ENCODE results near the gene GPR45. TPM values are rescaled to one million over a fixed set of nuclear protein-coding genes. Genes with fewer than 3 reads are reported as not detected.

Gene GPR45
- total and polyA plus RNA-seq, 2 of the 13 experiments (the other 11 are each of a cell fraction or from before 2014, with no cell fraction given): not detected

GRCh38 chr2:105257981-105258380 lies 16.4 kb downstream of the GPR45 start (continued):
- no peak for TF ChIP-seq AHDC1 (CRISPR knock-in tag; IDR thresholded peaks at IDR 0.05; ENCODE audit: borderline replicate concordance)
- no peak for TF ChIP-seq ZNF530 (CRISPR knock-in tag; IDR thresholded peaks at IDR 0.05; ENCODE audit: low read depth)
- no peak for TF ChIP-seq AGO2 (optimal IDR thresholded peaks at IDR 0.05; ENCODE audit: low read depth, low read length)
- TF ChIP-seq ZNF274 (CRISPR knock-in tag; IDR thresholded peaks at IDR 0.05): no peak
- TF ChIP-seq HIVEP1 (CRISPR knock-in tag; IDR thresholded peaks at IDR 0.05): no peak
- TF ChIP-seq ZNF33B (CRISPR knock-in tag; IDR thresholded peaks at IDR 0.05): no peak
- TF ChIP-seq ZXDC (CRISPR knock-in tag; IDR thresholded peaks at IDR 0.05): no peak
